IMR-90 (cell line): ENCODE data around the gene ARF5. TPM values are rescaled to one million over a fixed set of nuclear protein-coding genes. Genes with fewer than 3 reads are reported as not detected.

ENCODE experiments used
- ATAC-seq: fragments of 200-7000 bp; cut with Tn5 transposase; 2 replicates; pipeline ENCODE4 v1.9.1; 2020; ENCODE audit warnings: low read depth, mild to moderate bottlenecking, moderate library complexity
- BruUV-seq: library from RNA; stranded (reverse); fragments of 400-500 nt; replicated peaks from 2 replicates; lab custom pipeline; 2021; lab: Mats Ljungman, UMichigan
- CTCF ChIA-PET: fragments of 300-600 bp; formaldehyde crosslinking; extraction: SDS; loops from one replicate; lab custom pipeline; 2021; ENCODE audit warnings: antibody characterized with exemption; lab: Yijun Ruan, JAX
- POLR2A ChIA-PET: fragments of 300-600 bp; sonication (Branson Sonifier 250); formaldehyde crosslinking; loops from one replicate; lab custom pipeline; 2022; ENCODE audit warnings: antibody characterized with exemption; ENCODE audit not compliant: unreplicated experiment; lab: Charles Lee
- DNase-seq: peaks from one replicate; pipeline ENCODE4 v3.0.0; 2013
- H2AFZ ChIP-seq: replicated peaks from 2 replicates; pipeline ENCODE3; 2013; ENCODE audit warnings: low read length, mild to moderate bottlenecking; ENCODE audit not compliant: poor library complexity
- H2AK5ac ChIP-seq: 2 replicates; pipeline ENCODE4 v1.6.1; 2013; ENCODE audit warnings: low read depth, low read length, inconsistent platforms
- H2AK9ac ChIP-seq: replicated peaks from 2 replicates; pipeline ENCODE3; 2013; ENCODE audit warnings: mild to moderate bottlenecking, low read depth, low read length, moderate library complexity; ENCODE audit not compliant: poor library complexity
- H2BK120ac ChIP-seq: 2 replicates; pipeline ENCODE4 v1.6.1; 2013; ENCODE audit warnings: low read depth, low read length, inconsistent platforms
- H2BK15ac ChIP-seq: 3 replicates; pipeline ENCODE4 v1.6.1; 2013; ENCODE audit warnings: low read depth, low read length, inconsistent platforms
- H2BK20ac ChIP-seq: 2 replicates; pipeline ENCODE4 v1.6.1; 2013; ENCODE audit warnings: low read depth, mild to moderate bottlenecking, inconsistent platforms, low read length, moderate library complexity
- H2BK5ac ChIP-seq: 2 replicates; pipeline ENCODE4 v1.6.1; 2013; ENCODE audit warnings: mild to moderate bottlenecking, low read depth, low read length, inconsistent platforms; ENCODE audit not compliant: poor library complexity, severe bottlenecking
- H3K14ac ChIP-seq: replicated peaks from 2 replicates; pipeline ENCODE4 v1.6.1; 2013; ENCODE audit warnings: low read depth, low read length, inconsistent platforms
- H3K18ac ChIP-seq: 2 replicates; pipeline ENCODE4 v1.6.1; 2013; ENCODE audit warnings: low read depth, low read length, control low read depth
- H3K23ac ChIP-seq: 2 replicates; pipeline ENCODE4 v1.6.1; 2013; ENCODE audit warnings: low read depth, low read length, inconsistent platforms
- H3K27ac ChIP-seq: 2 replicates; pipeline ENCODE4 v1.5.1; 2013; ENCODE audit warnings: mild to moderate bottlenecking, control low read depth, low read length; ENCODE audit not compliant: insufficient read depth
- H3K27me3 ChIP-seq: 2 replicates; pipeline ENCODE4 v1.6.1; 2013; ENCODE audit warnings: low read length; ENCODE audit not compliant: control insufficient read depth, insufficient read depth
- H3K36me3 ChIP-seq: 2 replicates; pipeline ENCODE4 v1.6.1; 2013; ENCODE audit warnings: low read length, mixed read lengths; ENCODE audit not compliant: control insufficient read depth, insufficient read depth
- H3K4ac ChIP-seq: 2 replicates; pipeline ENCODE4 v1.6.1; 2013; ENCODE audit warnings: low read depth, low read length, inconsistent platforms
- H3K4me1 ChIP-seq: 2 replicates; pipeline ENCODE4 v1.6.1; 2013; ENCODE audit warnings: low read length, mixed read lengths; ENCODE audit not compliant: control insufficient read depth, insufficient read depth
- H3K4me2 ChIP-seq: 2 replicates; pipeline ENCODE4 v1.6.1; 2013; ENCODE audit warnings: low read depth, mild to moderate bottlenecking, control low read depth, low read length, moderate library complexity
- H3K4me3 ChIP-seq: 2 replicates; pipeline ENCODE4 v1.5.1; 2013; ENCODE audit warnings: low read depth, mild to moderate bottlenecking, control low read depth, low read length, moderate library complexity; ENCODE audit not compliant: insufficient read depth
- H3K56ac ChIP-seq: 2 replicates; pipeline ENCODE4 v1.6.1; 2013; ENCODE audit warnings: low read length, inconsistent platforms; ENCODE audit not compliant: insufficient read depth; ENCODE audit errors: extremely low read depth
- H3K79me1 ChIP-seq, 2 experiments: 2 replicates each; pipeline ENCODE4 v1.6.1; 2013; ENCODE audit warnings: low read length in 2 of 2, inconsistent platforms in 1 of 2, low read depth in 1 of 2
- H3K9ac ChIP-seq: 2 replicates; pipeline ENCODE4 v1.6.1; 2013; ENCODE audit warnings: low read depth, low read length, control low read depth
- H3K9me1 ChIP-seq: 2 replicates; pipeline ENCODE4 v1.6.1; 2013; ENCODE audit warnings: low read length, inconsistent platforms; ENCODE audit not compliant: insufficient read depth
- H3K9me3 ChIP-seq: 2 replicates; pipeline ENCODE4 v1.6.1; 2013; ENCODE audit warnings: low read length; ENCODE audit not compliant: control insufficient read depth, insufficient read depth
- H4K20me1 ChIP-seq: 2 replicates; pipeline ENCODE4 v1.6.1; 2013; ENCODE audit warnings: low read length, inconsistent platforms; ENCODE audit not compliant: insufficient read depth
- H4K5ac ChIP-seq: 2 replicates; pipeline ENCODE4 v1.6.1; 2013; ENCODE audit warnings: mild to moderate bottlenecking, low read depth, low read length, control low read depth
- H4K8ac ChIP-seq, 2 experiments: 2 replicates each; pipeline ENCODE4 v1.6.1; 2013; ENCODE audit warnings: low read depth in 2 of 2, low read length in 2 of 2, control low read depth in 1 of 2, inconsistent platforms in 1 of 2
- H4K91ac ChIP-seq: 2 replicates; pipeline ENCODE4 v1.6.1; 2013; ENCODE audit warnings: low read depth, low read length, inconsistent platforms; ENCODE audit not compliant: insufficient read depth
- CEBPB ChIP-seq: IDR thresholded peaks from 2 replicates; pipeline ENCODE4 v1.6.1; 2012; ENCODE audit warnings: low read depth, low read length, improper control_type of control experiment
- CHD1 ChIP-seq: IDR thresholded peaks from 2 replicates; pipeline ENCODE4 v1.6.1; 2012; ENCODE audit warnings: low read depth, low read length, improper control_type of control experiment
- MAFK ChIP-seq: IDR thresholded peaks from 2 replicates; pipeline ENCODE4 v1.6.1; 2012; ENCODE audit warnings: low read depth, low read length, improper control_type of control experiment
- NFE2L2 ChIP-seq: fragments of 150-350 bp; IDR thresholded peaks from 2 replicates; pipeline ENCODE4 v1.6.1; 2016; ENCODE audit warnings: low read depth, mild to moderate bottlenecking, low read length
- POLR2A ChIP-seq: IDR thresholded peaks from 2 replicates; pipeline ENCODE4 v1.6.1; 2012; ENCODE audit warnings: mild to moderate bottlenecking, low read depth, low read length
- RAD21 ChIP-seq: IDR thresholded peaks from 2 replicates; pipeline ENCODE4 v1.6.1; 2012; ENCODE audit warnings: low read length, improper control_type of control experiment
- RFX5 ChIP-seq: IDR thresholded peaks from 2 replicates; pipeline ENCODE4 v1.8.0; 2012; ENCODE audit warnings: low read depth, mild to moderate bottlenecking, low read length, moderate library complexity
- dilution Hi-C: fragments of 300-500 bp; cut with HindIII; formaldehyde crosslinking; loops from one replicate; pipeline ENCODE4 v1.14.3; 2018; ENCODE audit warnings: low sequenced_read_pairs; ENCODE audit not compliant: unreplicated experiment
- in situ Hi-C: fragments of 300-500 bp; cut with MboI; formaldehyde crosslinking; loops from 3 replicates; pipeline ENCODE4 v1.14.3; 2019; ENCODE audit warnings: low sequenced_read_pairs, inconsistent platforms, mixed read lengths
- intact Hi-C: fragments of 100-400 bp; cut with micrococcal nuclease; formaldehyde crosslinking; loops from 2 replicates; pipeline ENCODE4 v1.10.0; 2022
- polyA plus RNA-seq, 3 experiments: library from polyadenylated mRNA; depleted of rRNA; stranded (reverse); fragments of >200 nt; gene quantifications; 2 replicates each; pipeline ENCODE4 v1.2.3, GENCODE V29; 2012; ENCODE audit warnings: low replicate concordance in 1 of 3
- total RNA-seq: library from RNA; depleted of rRNA; stranded (reverse); fragments of >200 nt; gene quantifications from 2 replicates; pipeline ENCODE4 v1.2.3, GENCODE V29; 2012
- TF ChIP-seq, protein P1 (sequence below): fragments of 150-350 bp; IDR thresholded peaks from 2 replicates; pipeline ENCODE4 v1.6.1; 2016; ENCODE audit warnings: low read depth, mild to moderate bottlenecking, low read length, moderate library complexity, borderline replicate concordance

The ARF5 gene
- total and polyA plus RNA-seq, 2 of the 4 experiments (the other 2 are of a cell fraction): 128 to 274 TPM

DNA sequence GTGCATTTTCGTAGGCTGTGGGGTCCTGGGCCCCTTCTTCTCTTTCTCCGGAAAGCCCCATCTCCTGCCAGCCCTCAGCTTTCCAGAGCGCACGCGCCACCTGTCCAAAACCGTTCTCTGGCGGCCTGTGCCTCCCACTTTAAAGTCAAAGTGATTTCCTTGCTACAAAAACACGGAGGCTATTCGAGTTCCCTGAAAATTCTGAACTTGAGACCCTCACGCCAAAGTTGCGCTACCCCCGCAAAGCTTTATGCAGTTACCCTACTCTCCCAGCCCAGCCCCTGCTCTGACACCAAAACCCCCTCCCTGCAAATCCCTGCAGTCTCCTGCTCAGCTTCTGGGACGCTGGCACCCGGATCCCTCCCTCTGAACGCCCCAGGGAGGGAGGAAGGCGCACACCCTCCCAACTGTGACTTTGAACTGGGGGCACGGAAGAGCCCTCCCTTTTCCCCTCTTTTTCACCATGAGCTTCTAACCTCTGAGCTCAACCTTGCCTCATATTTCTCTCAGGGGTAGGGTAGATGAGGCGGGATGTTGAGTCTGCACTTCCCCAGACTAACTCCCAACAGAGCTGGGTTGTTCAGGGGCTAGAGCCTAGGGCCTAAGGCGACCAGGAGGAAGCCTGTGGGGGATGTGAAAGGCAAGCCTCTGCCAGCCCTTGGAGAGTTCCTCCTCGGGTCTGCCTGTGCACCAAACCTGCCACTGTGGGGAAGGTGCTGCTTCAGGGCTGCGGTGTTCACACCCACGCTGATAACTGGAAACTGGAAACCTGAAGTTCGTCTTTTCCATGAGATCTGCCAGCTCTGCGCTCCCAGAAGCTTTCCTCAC, 32.4 kb downstream of the ARF5 start (continued):
- TF ChIP-seq RAD21: no peak

DNA sequence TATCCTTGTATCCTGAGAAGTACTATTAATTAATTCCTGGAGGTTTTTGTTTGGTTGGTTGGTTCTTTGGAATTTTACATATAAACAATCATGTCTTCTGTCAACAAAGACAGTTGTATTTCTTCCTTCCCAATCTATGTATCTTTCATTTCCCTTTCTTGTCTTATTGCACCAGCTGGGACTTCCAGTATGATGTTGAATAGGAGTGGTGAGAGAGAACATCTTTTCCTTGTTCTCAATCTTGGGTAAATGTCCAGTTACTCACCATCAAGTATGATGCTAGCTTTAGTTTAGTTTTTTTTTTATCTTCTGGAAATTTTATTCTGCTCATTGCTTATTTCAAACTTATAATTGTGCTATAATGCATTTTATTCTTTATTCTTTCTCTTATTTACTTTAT, 37.1 kb downstream of the ARF5 start:
- Histone ChIP-seq H3K14ac (no peak overlapping the region), H3K9me1 (no peaks in the 10 kb centered on the region), H3K36me3 (no peaks in the 10 kb centered on the region), H3K79me1 (no peaks in the 10 kb centered on the region), H2AK9ac (no peak overlapping the region), H3K27ac (no peak overlapping the region), H3K4me2 (no peak overlapping the region), H4K8ac (no peak overlapping the region), H2BK5ac (no peak overlapping the region), H2BK20ac (no peak overlapping the region), H4K91ac (no peak overlapping the region), H3K56ac (no peak overlapping the region), H3K9ac (no peak overlapping the region), H3K4ac (no peak overlapping the region), H4K5ac (no peak overlapping the region), H2AK5ac (no peak overlapping the region), H3K18ac (no peak overlapping the region), H3K4me3 (no peak overlapping the region), H3K9me3 (no peaks in the 10 kb centered on the region), H2BK15ac (no peak overlapping the region), H3K23ac (no peak overlapping the region), H2AFZ (no peak overlapping the region), H2BK120ac (no peak overlapping the region), H4K20me1 (no peaks in the 10 kb centered on the region), H3K4me1 (0 out of 2 replicates have a peak, but pooled peaks cover 2% of the 10 kb centered on the region), H3K27me3 (peaks cover 20% of the 10 kb centered on the region)
- TF ChIP-seq NFE2L2 (no peak), RFX5 (no peak), MAFK (no peak), POLR2A (no peak), CEBPB (no peak), CHD1 (no peak)
- TF ChIP-seq, protein P1, sequence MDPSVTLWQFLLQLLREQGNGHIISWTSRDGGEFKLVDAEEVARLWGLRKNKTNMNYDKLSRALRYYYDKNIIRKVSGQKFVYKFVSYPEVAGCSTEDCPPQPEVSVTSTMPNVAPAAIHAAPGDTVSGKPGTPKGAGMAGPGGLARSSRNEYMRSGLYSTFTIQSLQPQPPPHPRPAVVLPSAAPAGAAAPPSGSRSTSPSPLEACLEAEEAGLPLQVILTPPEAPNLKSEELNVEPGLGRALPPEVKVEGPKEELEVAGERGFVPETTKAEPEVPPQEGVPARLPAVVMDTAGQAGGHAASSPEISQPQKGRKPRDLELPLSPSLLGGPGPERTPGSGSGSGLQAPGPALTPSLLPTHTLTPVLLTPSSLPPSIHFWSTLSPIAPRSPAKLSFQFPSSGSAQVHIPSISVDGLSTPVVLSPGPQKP: no peak
- no TSS peak for BruUV-seq
- POLR2A ChIA-PET: no interaction called here
- dilution Hi-C loops (no loop called here), in situ Hi-C loops (no loop called here), intact Hi-C loops (no loop called here)
- CTCF ChIA-PET: no interaction called here
- ATAC-seq (no peak), DNase-seq (no peak)
